ENCODE results near the gene SNAP91.

DNA sequence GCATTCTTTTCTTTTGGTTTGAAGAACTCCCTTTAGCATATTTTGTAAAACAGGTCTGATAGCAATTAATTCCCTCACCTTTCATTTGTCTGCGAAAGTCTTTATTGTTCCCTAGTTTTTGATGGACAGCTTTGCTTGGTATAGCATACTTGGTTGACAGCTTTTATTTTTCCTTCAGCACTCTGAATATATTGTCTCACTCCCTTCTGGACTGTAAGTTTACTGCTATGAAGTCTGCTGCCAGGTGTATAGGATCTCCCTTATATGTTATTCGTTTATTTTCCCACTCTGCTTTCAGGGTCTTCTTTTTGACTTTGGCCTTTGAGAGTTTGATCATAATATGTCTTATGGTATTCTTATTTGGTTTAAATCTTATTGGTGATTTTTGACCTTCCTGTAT lies 47.7 kb upstream of the SNAP91 start:
- no peak for TF ChIP-seq CTCF (IDR thresholded peaks at IDR 0.05; ENCODE audit: insufficient read depth, low read depth, low read length)
- no peak for TF ChIP-seq EZH2 (IDR thresholded peaks at IDR 0.05; ENCODE audit: insufficient read depth, low read length)
